AG04450 (cell line): Measurements from ENCODE around the gene CABP2. TPM values are rescaled to one million over a fixed set of nuclear protein-coding genes. Genes with fewer than 3 reads are reported as not detected.
"Not testable (repeated sequence)": the region's sequence is repeated elsewhere in the genome, so short reads cannot be mapped to it uniquely, and the experiment has no call there.

Experiments used
- CTCF ChIA-PET: fragments of 300-600, 350-600 bp; formaldehyde crosslinking; extraction: SDS; loops from one replicate; lab custom pipeline; 2022; ENCODE audit warnings: antibody characterized with exemption, inconsistent platforms; lab: Charles Lee
- POLR2A ChIA-PET: fragments of 350-600 bp; formaldehyde crosslinking; extraction: SDS; loops from one replicate; lab custom pipeline; 2021; ENCODE audit warnings: antibody characterized with exemption, inconsistent platforms; lab: Yijun Ruan, JAX
- DNase-seq: peaks from one replicate; pipeline ENCODE4 v3.0.0-alpha.2; 2011; ENCODE audit warnings: low read depth, low spot score
- H3K27ac ChIP-seq: one replicate; pipeline ENCODE4 v1.5.1; 2012; ENCODE audit warnings: low read depth, low read length, control low read depth
- H3K27me3 ChIP-seq: one replicate; pipeline ENCODE4 v1.6.0; 2012; ENCODE audit warnings: low read length; ENCODE audit not compliant: control insufficient read depth, insufficient read depth
- H3K4me3 ChIP-seq: 2 replicates; pipeline ENCODE4 v1.5.1; 2011; ENCODE audit warnings: mild to moderate bottlenecking, low read depth, low read length, control low read depth
- H3K9me3 ChIP-seq: 2 replicates; pipeline ENCODE4 v1.5.1; 2012; ENCODE audit warnings: low read length; ENCODE audit not compliant: control insufficient read depth, insufficient read depth
- CTCF ChIP-seq: IDR thresholded peaks from 2 replicates; pipeline ENCODE4 v1.5.1; 2011; ENCODE audit warnings: low read depth, low read length, control low read depth, inconsistent platforms
- polyA plus RNA-seq: library from polyadenylated mRNA; depleted of rRNA; stranded (reverse); fragments of >200 nt; gene quantifications from 2 replicates; pipeline ENCODE4 v1.2.3, GENCODE V29; 2011

CABP2 gene
- polyA plus RNA-seq, 1 experiment = not detected

GRCh38 chr11:67519726-67520125 is 3.5 kb downstream of the CABP2 start:
- TF ChIP-seq CTCF = no peak
- Histone ChIP-seq H3K27ac (no peak overlapping the region), H3K27me3 (peaks cover 24% of the 10 kb centered on the region), H3K9me3 (no peaks in the 10 kb centered on the region; the same call in 1 of the 2 replicates), H3K4me3 (no peak overlapping the region)
- POLR2A ChIA-PET = no interaction called here
- CTCF ChIA-PET = no interaction called here
- no peak for DNase-seq

- Histone ChIP-seq H3K27ac (no peak overlapping the region), H3K9me3 (no peaks in the 10 kb centered on the region; the same call in 1 of the 2 replicates), H3K27me3 (peaks cover 27% of the 10 kb centered on the region), H3K4me3 (no peak overlapping the region)
- TF ChIP-seq CTCF = no peak
- no peak for DNase-seq
- POLR2A ChIA-PET = no interaction called here
- CTCF ChIA-PET = no interaction called here
These were observed 5.3 kb downstream of the CABP2 start for GRCh38 chr11:67517784-67518552.

GRCh38 chr11:67516806-67517205 is 6.4 kb downstream of the CABP2 start:
- ChIA-PET POLR2A (no interaction called here), CTCF (no interaction called here)
- TF ChIP-seq CTCF = no peak
- H3K27me3 ChIP-seq = peaks cover 27% of the 10 kb centered on the region
- no peak for DNase-seq
- H3K9me3 ChIP-seq = no peaks in the 10 kb centered on the region; the same call in 1 of the 2 replicates
- H3K4me3 ChIP-seq = no peak overlapping the region
- no peak overlapping the region for H3K27ac ChIP-seq

- no peak for TF ChIP-seq CTCF
- H3K27ac ChIP-seq = no peak overlapping the region
- no peak overlapping the region for H3K4me3 ChIP-seq
- H3K27me3 ChIP-seq = peaks cover 19% of the 10 kb centered on the region
- DNase-seq = no peak
- H3K9me3 ChIP-seq = no peaks in the 10 kb centered on the region
- ChIA-PET CTCF (no interaction called here), POLR2A (no interaction called here)
These were observed 9.1 kb downstream of the CABP2 start for GRCh38 chr11:67514116-67514515.

GRCh38 chr11:67511558-67511957 is 11.7 kb downstream of the CABP2 start:
- CTCF ChIA-PET, H3K27ac ChIP-seq, H3K4me3 ChIP-seq, H3K27me3 ChIP-seq, DNase-seq, H3K9me3 ChIP-seq: not testable (repeated sequence)
- POLR2A ChIA-PET = interaction anchor here (0.5 kb wide), 1 partner anchor 594 kb away, joined by 6 read pairs; no protein-coding TSS in a partner anchor
